HTR-8/SVneo (cell line): Measurements from ENCODE around the gene KAZN.

Source experiments
- DNase-seq: peaks from one replicate; pipeline ENCODE4 v3.0.0; 2011; ENCODE audit warnings: low spot score, mixed read lengths; ENCODE audit not compliant: insufficient read length
- FAIRE-seq: peaks from 2 replicates; lab custom pipeline; 2011; peaks lifted over from hg19 to GRCh38; lab: Jason Lieb, UNC

Gene KAZN

GRCh38 chr1:15073799-15074308, 475.4 kb downstream of the KAZN start:
- FAIRE-seq (no peak), DNase-seq (no peak)

- DNase-seq = no peak
- no peak for FAIRE-seq
These were observed 476.7 kb downstream of the KAZN start for GRCh38 chr1:15075175-15075574.

GRCh38 chr1:15075817-15076216, 477.3 kb downstream of the KAZN start:
- DNase-seq = no peak
- FAIRE-seq = no peak

GRCh38 chr1:15076807-15077206, 478.3 kb downstream of the KAZN start:
- no peak for FAIRE-seq

GRCh38 chr1:15077384-15077783, 478.9 kb downstream of the KAZN start:
- no peak for DNase-seq
- no peak for FAIRE-seq

More at GRCh38 chr1:15076807-15077206, 478.3 kb downstream of the KAZN start:
- DNase-seq = no peak

- FAIRE-seq = no peak
- DNase-seq = no peak
These were observed 482.0 kb downstream of the KAZN start for GRCh38 chr1:15080328-15081007.

- no peak for DNase-seq
- no peak for FAIRE-seq
These were observed 482.6 kb downstream of the KAZN start for GRCh38 chr1:15081102-15081501.

- FAIRE-seq = no peak
- DNase-seq = no peak
These were observed 485.1 kb downstream of the KAZN start for GRCh38 chr1:15083578-15083977.

GRCh38 chr1:15088281-15088971, 489.9 kb downstream of the KAZN start:
- FAIRE-seq (no peak), DNase-seq (no peak)

GRCh38 chr1:15089258-15089992, 490.9 kb downstream of the KAZN start:
- DNase-seq (no peak), FAIRE-seq (no peak)

- FAIRE-seq (no peak), DNase-seq (peak; percentile 13)
These were observed 491.9 kb downstream of the KAZN start for GRCh38 chr1:15090373-15090772.

GRCh38 chr1:15094056-15094455, 495.6 kb downstream of the KAZN start:
- no peak for FAIRE-seq
- no peak for DNase-seq

GRCh38 chr1:15094719-15095495, 496.4 kb downstream of the KAZN start:
- FAIRE-seq = no peak
- no peak for DNase-seq

GRCh38 chr1:15095496-15095875, 497.0 kb downstream of the KAZN start:
- no peak for DNase-seq
- FAIRE-seq = no peak

GRCh38 chr1:15096293-15096692, 497.8 kb downstream of the KAZN start:
- DNase-seq (no peak), FAIRE-seq (no peak)

- FAIRE-seq = no peak
These were observed 500.0 kb downstream of the KAZN start for GRCh38 chr1:15098176-15099125.

GRCh38 chr1:15099441-15100120, 501.1 kb downstream of the KAZN start:
- DNase-seq = no peak
- no peak for FAIRE-seq

More at GRCh38 chr1:15098176-15099125, 500.0 kb downstream of the KAZN start:
- no peak for DNase-seq

- peak; percentile 55 for DNase-seq
- FAIRE-seq = peak; percentile 86
These were observed 501.8 kb downstream of the KAZN start for GRCh38 chr1:15100121-15100879.
